ENCODE measurements around the gene FSIP1. TPM values are rescaled to one million over a fixed set of nuclear protein-coding genes. Genes with fewer than 3 reads are reported as not detected.

FSIP1 gene
- total RNA-seq, 1 donor from 2014 or later, result 2.5 TPM

DNA sequence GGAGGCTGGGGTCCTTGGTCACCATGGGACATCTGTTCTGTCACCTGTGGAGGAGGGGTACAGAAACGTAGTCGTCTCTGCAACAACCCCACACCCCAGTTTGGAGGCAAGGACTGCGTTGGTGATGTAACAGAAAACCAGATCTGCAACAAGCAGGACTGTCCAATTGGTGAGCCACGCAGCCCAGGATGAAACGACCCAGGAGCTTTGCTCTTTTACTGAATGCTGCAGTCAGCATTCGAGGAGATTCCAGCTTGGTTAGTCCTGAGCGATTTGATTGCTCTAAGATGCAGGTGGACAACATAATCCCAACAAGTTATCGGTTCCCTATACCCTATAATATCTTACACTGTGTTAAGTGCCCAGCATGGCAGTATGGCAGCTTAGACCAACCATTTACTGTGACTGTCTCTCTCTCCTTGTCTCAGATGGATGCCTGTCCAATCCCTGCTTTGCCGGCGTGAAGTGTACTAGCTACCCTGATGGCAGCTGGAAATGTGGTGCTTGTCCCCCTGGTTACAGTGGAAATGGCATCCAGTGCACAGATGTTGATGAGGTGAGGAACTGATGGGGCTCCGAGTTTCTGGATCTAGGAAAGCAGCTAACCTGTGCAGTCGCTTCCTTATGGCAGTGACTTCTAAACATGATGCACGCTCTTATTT lies 194.0 kb downstream of the FSIP1 start:
- no peaks in the 10 kb centered on the region for H3K36me3 ChIP-seq
- no peak overlapping the region for H3K4me3 ChIP-seq
- H3K27me3 ChIP-seq, result no peaks in the 10 kb centered on the region
- no peak overlapping the region for H3K27ac ChIP-seq
- H3K27ac Mint-ChIP-seq, result no peak overlapping the region
- H2AFZ ChIP-seq (replicated peaks), result no peak overlapping the region
- no peaks in the 10 kb centered on the region for H4K20me1 ChIP-seq (ENCODE audit: low read depth)
- peaks cover 45% of the 10 kb centered on the region for H3K36me3 Mint-ChIP-seq
- H3K9me3 Mint-ChIP-seq, result no peaks in the 10 kb centered on the region
- no peaks in the 10 kb centered on the region for H3K79me2 ChIP-seq (ENCODE audit: low read depth)
- peaks cover 4% of the 10 kb centered on the region for H3K4me1 Mint-ChIP-seq
- no peak overlapping the region for H3K9ac ChIP-seq
- H3K4me1 ChIP-seq, result no peaks in the 10 kb centered on the region
- no peak overlapping the region for H3K4me2 ChIP-seq
- no peak for TF ChIP-seq CTCF (IDR thresholded peaks at IDR 0.05)
- H3K27me3 Mint-ChIP-seq (ENCODE audit: insufficient read depth, low read depth), result peaks cover 2% of the 10 kb centered on the region
- no peak for DNase-seq (ENCODE audit: low spot score)
- H3F3A ChIP-seq (ENCODE audit: low read depth), result no peaks in the 10 kb centered on the region
- no peaks in the 10 kb centered on the region for H3K9me3 ChIP-seq (ENCODE audit: low read depth)
- no peak overlapping the region for H3K4me3 Mint-ChIP-seq

- Mint-ChIP-seq H3K9me3 (no peaks in the 10 kb centered on the region), H3K36me3 (peaks cover 46% of the 10 kb centered on the region), H3K27me3 (ENCODE audit: insufficient read depth, low read depth) (peaks cover 2% of the 10 kb centered on the region), H3K4me1 (peaks cover 10% of the 10 kb centered on the region), H3K27ac (no peak overlapping the region), H3K4me3 (no peak overlapping the region)
- Histone ChIP-seq H3K27me3 (no peaks in the 10 kb centered on the region), H3K4me3 (no peak overlapping the region), H3K4me2 (no peak overlapping the region), H3K9ac (no peak overlapping the region), H3K36me3 (no peaks in the 10 kb centered on the region), H3K27ac (no peak overlapping the region), H3K79me2 (ENCODE audit: low read depth) (no peaks in the 10 kb centered on the region), H3F3A (ENCODE audit: low read depth) (no peaks in the 10 kb centered on the region), H4K20me1 (ENCODE audit: low read depth) (no peaks in the 10 kb centered on the region), H3K9me3 (ENCODE audit: low read depth) (no peaks in the 10 kb centered on the region), H3K4me1 (no peaks in the 10 kb centered on the region), H2AFZ (replicated peaks) (no peak overlapping the region)
- no peak for TF ChIP-seq EZH2 (IDR thresholded peaks at IDR 0.05)
- no peak for TF ChIP-seq EZH2phosphoT487 (IDR thresholded peaks at IDR 0.05)
- no peak for TF ChIP-seq CTCF (IDR thresholded peaks at IDR 0.05)
- no peak for DNase-seq (ENCODE audit: low spot score)
These were observed 194.7 kb downstream of the FSIP1 start for GRCh38 chr15:39587731-39588530.

- Mint-ChIP-seq H3K27ac (no peak overlapping the region), H3K36me3 (peaks cover 41% of the 10 kb centered on the region), H3K9me3 (no peaks in the 10 kb centered on the region), H3K4me3 (no peak overlapping the region), H3K27me3 (ENCODE audit: insufficient read depth, low read depth) (peaks cover 2% of the 10 kb centered on the region), H3K4me1 (peaks cover 16% of the 10 kb centered on the region)
- no peak overlapping the region for H3K4me2 ChIP-seq
- no peak overlapping the region for H2AFZ ChIP-seq (replicated peaks)
- no peak overlapping the region for H3K4me3 ChIP-seq
- no peaks in the 10 kb centered on the region for H3K36me3 ChIP-seq
- H3K27me3 ChIP-seq, result no peaks in the 10 kb centered on the region
- H3K4me1 ChIP-seq, result no peaks in the 10 kb centered on the region
- no peaks in the 10 kb centered on the region for H3F3A ChIP-seq (ENCODE audit: low read depth)
- H3K9ac ChIP-seq, result no peak overlapping the region
- no peaks in the 10 kb centered on the region for H3K79me2 ChIP-seq (ENCODE audit: low read depth)
- TF ChIP-seq EZH2 (IDR thresholded peaks at IDR 0.05) (no peak), CTCF (IDR thresholded peaks at IDR 0.05) (no peak), EZH2phosphoT487 (IDR thresholded peaks at IDR 0.05) (no peak)
- H3K9me3 ChIP-seq (ENCODE audit: low read depth), result no peaks in the 10 kb centered on the region
- H3K27ac ChIP-seq, result no peak overlapping the region
- no peak for DNase-seq (ENCODE audit: low spot score)
- H4K20me1 ChIP-seq (ENCODE audit: low read depth), result no peaks in the 10 kb centered on the region
These were observed 195.4 kb downstream of the FSIP1 start for GRCh38 chr15:39587096-39587721.

Measured in neural progenitor cell (in vitro differentiated cells).